SK-N-SH treated with all-trans-retinoic acid at 6 μM for 48 hours (cell line): Measurements from ENCODE around the gene CLDN3.

Source experiments
- ARNTL ChIP-seq: fragments of 450-650 bp; formaldehyde crosslinking; IDR thresholded peaks from 2 replicates; pipeline ENCODE4 v1.5.0; 2020; ENCODE audit warnings: low read depth, mild to moderate bottlenecking, moderate library complexity, borderline replicate concordance
- CREB5 ChIP-seq: fragments of 250-450 bp; sonication (Bioruptor Pico); IDR thresholded peaks from 2 replicates; pipeline ENCODE4 v1.5.1; 2020; ENCODE audit warnings: low read depth, mild to moderate bottlenecking, moderate library complexity
- RARB ChIP-seq: fragments of 250-450 bp; sonication (Bioruptor Pico); IDR thresholded peaks from 2 replicates; pipeline ENCODE4 v1.8.0; 2021; ENCODE audit warnings: mild to moderate bottlenecking, moderate library complexity
- SNAI2 ChIP-seq: fragments of 250-450 bp; sonication (Bioruptor Pico); IDR thresholded peaks from 2 replicates; pipeline ENCODE4 v1.5.0; 2020; ENCODE audit warnings: mild to moderate bottlenecking, moderate library complexity
- ZNF565 ChIP-seq: fragments of 450-650 bp; formaldehyde crosslinking; conservative IDR thresholded peaks from 2 replicates; pipeline ENCODE4 v1.5.0; 2020; ENCODE audit warnings: low read depth, mild to moderate bottlenecking, moderate library complexity
- ZNF8 ChIP-seq: fragments of 450-650 bp; formaldehyde crosslinking; IDR thresholded peaks from 2 replicates; pipeline ENCODE4 v1.5.0; 2020; ENCODE audit warnings: mild to moderate bottlenecking, moderate library complexity
- TF ChIP-seq, protein P1 (sequence below): fragments of 250-450 bp; sonication (Bioruptor Pico); IDR thresholded peaks from 2 replicates; pipeline ENCODE4 v1.8.0; 2020; ENCODE audit warnings: mild to moderate bottlenecking, moderate library complexity, borderline replicate concordance

GRCh38 chr7:73723813-73724212, 46.3 kb downstream of the CLDN3 start:
- no peak for TF ChIP-seq ARNTL (CRISPR knock-in tag)
- no peak for TF ChIP-seq RARB (CRISPR knock-in tag)
- TF ChIP-seq CREB5 (CRISPR knock-in tag) = no peak
- TF ChIP-seq ZNF8 (CRISPR knock-in tag) = no peak
- TF ChIP-seq SNAI2 (CRISPR knock-in tag) = no peak
- TF ChIP-seq, protein P1, sequence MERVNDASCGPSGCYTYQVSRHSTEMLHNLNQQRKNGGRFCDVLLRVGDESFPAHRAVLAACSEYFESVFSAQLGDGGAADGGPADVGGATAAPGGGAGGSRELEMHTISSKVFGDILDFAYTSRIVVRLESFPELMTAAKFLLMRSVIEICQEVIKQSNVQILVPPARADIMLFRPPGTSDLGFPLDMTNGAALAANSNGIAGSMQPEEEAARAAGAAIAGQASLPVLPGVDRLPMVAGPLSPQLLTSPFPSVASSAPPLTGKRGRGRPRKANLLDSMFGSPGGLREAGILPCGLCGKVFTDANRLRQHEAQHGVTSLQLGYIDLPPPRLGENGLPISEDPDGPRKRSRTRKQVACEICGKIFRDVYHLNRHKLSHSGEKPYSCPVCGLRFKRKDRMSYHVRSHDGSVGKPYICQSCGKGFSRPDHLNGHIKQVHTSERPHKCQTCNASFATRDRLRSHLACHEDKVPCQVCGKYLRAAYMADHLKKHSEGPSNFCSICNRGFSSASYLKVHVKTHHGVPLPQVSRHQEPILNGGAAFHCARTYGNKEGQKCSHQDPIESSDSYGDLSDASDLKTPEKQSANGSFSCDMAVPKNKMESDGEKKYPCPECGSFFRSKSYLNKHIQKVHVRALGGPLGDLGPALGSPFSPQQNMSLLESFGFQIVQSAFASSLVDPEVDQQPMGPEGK (CRISPR knock-in tag) = no peak
- TF ChIP-seq ZNF565 = no peak
